Left lung (tissue), 10 donors: ENCODE measurements around the gene RAPGEF2. TPM values are rescaled to one million over a fixed set of nuclear protein-coding genes. Genes with fewer than 3 reads are reported as not detected.

Source experiments
- ATAC-seq: fragments of 200-7000 bp; cut with Tn5 transposase; one replicate; pipeline ENCODE4 v1.9.1; 2020; ENCODE audit warnings: moderate library complexity
- DNase-seq, 4 donors: peaks; one replicate each; pipeline ENCODE4 v3.0.0-alpha.2; 2013 to 2020
- H3K27ac ChIP-seq, 2 donors: fragments of 200-600 bp; sonication (generic) in 1 of 2; one replicate each; pipeline versions ENCODE4 v1.5.0 to v1.8.0; 2020 to 2021
- H3K27me3 ChIP-seq, 2 donors: fragments of 200-600 bp; sonication (generic) in 1 of 2; one replicate each; pipeline versions ENCODE4 v1.5.0 to v1.8.0; 2020 to 2021
- H3K36me3 ChIP-seq, 2 donors: fragments of 200-600 bp; sonication (generic) in 1 of 2; one replicate each; pipeline versions ENCODE4 v1.5.0 to v1.8.0; 2020 to 2021
- H3K4me1 ChIP-seq, 2 donors: fragments of 200-600 bp; one replicate each; pipeline ENCODE4 v1.8.0; 2021
- H3K4me3 ChIP-seq, 2 donors: fragments of 200-600 bp; sonication (generic) in 1 of 2; one replicate each; pipeline versions ENCODE4 v1.5.0 to v1.8.0; 2020 to 2021; ENCODE audit warnings: mild to moderate bottlenecking in 1 of 2
- H3K9me3 ChIP-seq, 2 donors: fragments of 200-600 bp; sonication (generic) in 1 of 2; one replicate each; pipeline versions ENCODE4 v1.5.0 to v1.8.0; 2020 to 2021
- intact Hi-C, 2 donors: fragments of 100-400 bp; cut with DNase I; formaldehyde crosslinking; loops; one replicate each; pipeline versions ENCODE4 v1.11.2 to v1.14.2; 2022
- polyA plus RNA-seq, 6 donors: library from polyadenylated mRNA; unstranded; fragments of 120-200 nt; gene quantifications; one replicate each; pipeline ENCODE4 v1.2.1, GENCODE V29; 2013; ENCODE audit not compliant: insufficient read length in 6 of 6
- total RNA-seq, 2 donors: library from RNA; stranded (reverse); fragmentation: NEBNext Ultra II Directional; extraction: Animal tissue kit (Norgen Biotek cat#: 25700); gene quantifications; one replicate each; pipeline ENCODE4 v1.2.1, GENCODE V29; 2021
- TF ChIP-seq, protein P1 (sequence below), 2 donors: fragments of 200-600 bp; sonication (generic) in 1 of 2; IDR thresholded peaks; one replicate each; pipeline versions ENCODE4 v1.5.0 to v1.8.0; 2021; ENCODE audit warnings: antibody characterized with exemption in 2 of 2
- donor health status: DM: no; HTN: yes; CAD: no.
- donor health status: DM: no; HTN: no; CAD: no.

Gene RAPGEF2
- total and polyA plus RNA-seq, 8 donors: 39.9 to 52.0 (median 45.4) TPM

DNA sequence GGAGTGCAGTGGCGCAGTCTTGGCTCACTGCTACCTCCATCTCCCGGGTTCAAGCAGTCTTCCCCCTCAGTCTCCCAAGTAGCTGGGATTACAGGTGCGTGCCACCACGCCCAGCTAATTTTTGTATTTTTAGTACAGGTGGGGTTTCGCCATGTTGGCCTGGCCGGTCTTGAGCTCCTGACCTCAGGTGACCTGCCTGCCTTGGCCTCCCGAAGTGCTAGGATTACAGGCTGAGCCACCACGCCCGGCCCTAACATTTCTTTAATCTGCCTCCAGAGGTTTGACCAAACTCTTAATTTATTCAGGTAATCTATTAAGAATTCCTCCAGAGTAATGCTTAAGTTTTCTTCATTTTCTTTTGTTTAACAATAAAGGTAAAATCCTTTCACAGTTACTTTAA, 171.0 kb downstream of the RAPGEF2 start:
- intact Hi-C loops: no loop called here

DNA sequence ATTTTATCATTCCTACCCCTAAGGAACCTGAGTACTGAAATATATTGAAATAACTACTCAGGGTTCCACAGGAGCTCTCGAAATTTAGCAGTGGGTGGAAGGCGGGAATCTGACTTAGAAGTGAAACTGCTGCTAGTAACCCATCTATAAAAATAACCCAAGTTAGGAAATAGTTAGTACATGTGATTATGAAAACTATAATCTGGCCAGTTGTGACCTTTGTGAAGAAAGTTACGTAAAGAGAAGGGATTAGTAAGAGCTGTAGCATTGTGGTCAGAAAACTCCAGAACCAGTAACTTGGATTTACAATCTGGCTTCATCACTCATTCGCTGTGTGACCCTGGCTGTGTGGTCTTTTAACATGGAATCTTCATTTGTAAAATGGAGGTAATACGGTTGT, 175.5 kb downstream of the RAPGEF2 start:
- intact Hi-C loops: no loop called here
- no peak for DNase-seq
- no peak overlapping the region for H3K4me3 ChIP-seq
- peaks cover 4 to 39% of the 10 kb centered on the region in 2 donors for H3K4me1 ChIP-seq
- H3K36me3 ChIP-seq: no peaks in the 10 kb centered on the region
- TF ChIP-seq, protein P1, sequence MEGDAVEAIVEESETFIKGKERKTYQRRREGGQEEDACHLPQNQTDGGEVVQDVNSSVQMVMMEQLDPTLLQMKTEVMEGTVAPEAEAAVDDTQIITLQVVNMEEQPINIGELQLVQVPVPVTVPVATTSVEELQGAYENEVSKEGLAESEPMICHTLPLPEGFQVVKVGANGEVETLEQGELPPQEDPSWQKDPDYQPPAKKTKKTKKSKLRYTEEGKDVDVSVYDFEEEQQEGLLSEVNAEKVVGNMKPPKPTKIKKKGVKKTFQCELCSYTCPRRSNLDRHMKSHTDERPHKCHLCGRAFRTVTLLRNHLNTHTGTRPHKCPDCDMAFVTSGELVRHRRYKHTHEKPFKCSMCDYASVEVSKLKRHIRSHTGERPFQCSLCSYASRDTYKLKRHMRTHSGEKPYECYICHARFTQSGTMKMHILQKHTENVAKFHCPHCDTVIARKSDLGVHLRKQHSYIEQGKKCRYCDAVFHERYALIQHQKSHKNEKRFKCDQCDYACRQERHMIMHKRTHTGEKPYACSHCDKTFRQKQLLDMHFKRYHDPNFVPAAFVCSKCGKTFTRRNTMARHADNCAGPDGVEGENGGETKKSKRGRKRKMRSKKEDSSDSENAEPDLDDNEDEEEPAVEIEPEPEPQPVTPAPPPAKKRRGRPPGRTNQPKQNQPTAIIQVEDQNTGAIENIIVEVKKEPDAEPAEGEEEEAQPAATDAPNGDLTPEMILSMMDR (IDR thresholded peaks at IDR 0.05): no peak
- ATAC-seq: peak; percentile 28
- H3K9me3 ChIP-seq: no peaks in the 10 kb centered on the region
- H3K27ac ChIP-seq: no peak overlapping the region
- H3K27me3 ChIP-seq: no peaks in the 10 kb centered on the region

More for the DNA sequence above, 171.0 kb downstream of the RAPGEF2 start:
- DNase-seq: no peak
- Histone ChIP-seq H3K4me1 (peaks cover 11 to 50% of the 10 kb centered on the region in 2 donors), H3K9me3 (no peaks in the 10 kb centered on the region), H3K36me3 (no peaks in the 10 kb centered on the region), H3K27me3 (no peaks in the 10 kb centered on the region), H3K4me3 (no peak overlapping the region), H3K27ac (peak overlapping the region in 1 of 2 donors; percentile 45)
- ATAC-seq: no peak
- TF ChIP-seq, protein P1 (IDR thresholded peaks at IDR 0.05): no peak

DNA sequence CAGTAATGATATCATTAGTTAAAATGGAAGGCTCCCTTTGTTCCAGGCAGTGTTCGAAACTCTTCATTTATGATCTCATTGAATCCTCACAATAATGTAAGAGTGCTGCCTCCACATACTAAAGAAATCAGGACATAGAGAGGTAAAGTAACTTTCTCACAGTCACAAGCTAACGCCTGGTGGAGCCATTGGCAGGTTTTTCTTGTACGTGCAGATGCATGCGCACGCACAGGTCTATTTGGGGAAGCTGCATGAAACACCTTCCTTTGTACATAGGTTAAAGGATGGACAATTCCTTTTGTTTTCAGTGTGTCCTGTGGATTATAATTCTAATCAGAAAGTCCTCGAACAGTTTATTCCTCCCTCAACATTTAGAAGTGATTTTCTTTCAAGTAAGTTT, 176.2 kb downstream of the RAPGEF2 start:
- intact Hi-C loops: no loop called here
- Histone ChIP-seq H3K36me3 (no peaks in the 10 kb centered on the region), H3K4me1 (peaks cover 4 to 39% of the 10 kb centered on the region in 2 donors), H3K27ac (no peak overlapping the region), H3K9me3 (no peaks in the 10 kb centered on the region), H3K4me3 (no peak overlapping the region), H3K27me3 (no peaks in the 10 kb centered on the region)
- DNase-seq (no peak), ATAC-seq (no peak)
- TF ChIP-seq, protein P1 (IDR thresholded peaks at IDR 0.05): no peak

DNA sequence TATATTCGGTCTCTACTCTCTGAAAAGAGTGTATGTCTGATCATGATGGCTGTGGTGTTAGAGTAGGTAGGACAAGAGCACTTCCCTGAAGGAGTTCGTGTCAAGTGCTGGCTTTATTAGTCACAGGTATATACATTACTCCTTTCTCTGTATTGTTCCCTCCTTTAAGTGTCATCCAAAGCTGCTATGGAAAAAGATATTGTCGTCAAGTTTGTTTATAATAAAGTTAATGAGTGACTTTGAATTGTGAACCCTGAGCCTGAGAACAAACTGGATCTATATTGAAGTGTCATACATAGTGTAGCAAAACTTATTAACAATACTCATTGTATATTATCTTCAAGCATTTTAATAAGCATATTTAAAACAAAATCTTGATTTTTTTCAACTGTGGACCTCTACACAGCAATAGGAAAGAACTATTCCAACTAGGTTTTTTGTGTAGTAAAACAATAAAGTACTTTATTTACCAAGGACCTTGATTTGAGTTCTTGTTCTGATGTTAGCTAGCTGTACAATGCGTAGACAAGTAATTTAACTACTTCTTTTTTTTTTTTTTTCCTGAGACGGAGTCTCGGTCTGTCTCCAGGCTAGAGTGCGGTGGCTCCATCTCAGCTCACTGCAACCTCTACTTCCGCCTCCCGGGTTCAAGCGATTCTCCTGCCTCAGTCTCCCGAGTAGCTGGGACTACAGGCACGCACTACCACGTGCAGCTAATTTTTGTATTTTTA, 177.7 kb downstream of the RAPGEF2 start:
- TF ChIP-seq, protein P1 (IDR thresholded peaks at IDR 0.05): no peak

DNA sequence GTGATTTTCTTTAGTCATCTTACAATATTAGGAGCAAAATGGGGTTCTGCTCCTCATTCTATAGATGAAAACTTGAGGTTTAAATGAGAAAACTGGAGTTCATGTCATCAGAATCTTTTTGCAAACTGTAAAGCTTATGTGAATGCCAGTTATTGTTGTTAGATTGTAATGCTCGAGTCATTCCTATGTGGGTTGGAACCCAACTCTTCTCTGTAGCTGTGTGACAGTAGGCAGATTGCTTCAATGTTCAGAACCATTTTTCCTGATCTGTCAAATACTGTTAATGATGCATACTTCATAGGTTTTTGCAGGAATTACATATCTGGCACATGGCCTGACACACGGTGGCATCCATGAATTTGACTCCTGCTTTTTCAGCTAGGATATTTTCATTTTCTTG, 178.9 kb downstream of the RAPGEF2 start:
- Histone ChIP-seq H3K27me3 (no peaks in the 10 kb centered on the region), H3K4me1 (peaks cover 4 to 30% of the 10 kb centered on the region in 2 donors), H3K36me3 (no peaks in the 10 kb centered on the region), H3K27ac (no peak overlapping the region), H3K9me3 (no peaks in the 10 kb centered on the region), H3K4me3 (no peak overlapping the region)
- DNase-seq: no peak
- TF ChIP-seq, protein P1 (IDR thresholded peaks at IDR 0.05): no peak
- ATAC-seq: no peak
- intact Hi-C loops: no loop called here

More for the DNA sequence above, 177.7 kb downstream of the RAPGEF2 start:
- no peak overlapping the region for H3K4me3 ChIP-seq
- DNase-seq (no peak), ATAC-seq (peak; percentile 85)
- intact Hi-C loops: no loop called here
- no peaks in the 10 kb centered on the region for H3K27me3 ChIP-seq
- H3K9me3 ChIP-seq: no peaks in the 10 kb centered on the region
- no peak overlapping the region for H3K27ac ChIP-seq
- peaks cover 4 to 33% of the 10 kb centered on the region in 2 donors for H3K4me1 ChIP-seq
- no peaks in the 10 kb centered on the region for H3K36me3 ChIP-seq
